Measurements from ENCODE around the gene SMAD5. TPM values are rescaled to one million over a fixed set of nuclear protein-coding genes. Genes with fewer than 3 reads are reported as not detected.

The SMAD5 gene
- total and polyA plus RNA-seq, 2 of the 4 experiments (the other 2 are of a cell fraction): 37.4 to 101 TPM

DNA sequence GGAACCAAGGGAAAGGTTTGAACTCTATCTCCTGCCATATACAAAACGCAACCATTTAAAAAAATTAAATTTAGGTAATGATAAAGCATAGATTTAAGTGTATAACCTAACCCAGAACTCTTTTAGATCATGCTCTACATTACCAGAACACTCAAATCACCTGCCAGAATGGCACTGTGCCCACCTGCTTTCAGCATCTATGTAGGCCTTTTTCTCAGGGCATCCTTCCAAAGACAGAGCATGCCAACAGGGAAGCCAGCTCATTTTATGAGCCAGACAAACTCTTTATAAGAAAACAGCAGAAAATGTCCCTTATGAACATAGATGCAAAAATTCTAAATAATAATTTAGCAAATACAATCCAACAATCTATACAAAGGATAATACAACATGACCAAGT, 47.9 kb upstream of the SMAD5 start (continued):
- no peak for TF ChIP-seq RAD21 (IDR thresholded peaks at IDR 0.05; ENCODE audit: low read length)
- TF ChIP-seq MAFK (IDR thresholded peaks at IDR 0.05; ENCODE audit: low read depth, low read length): no peak
- TF ChIP-seq BHLHE40 (IDR thresholded peaks at IDR 0.05; ENCODE audit: low read depth, low read length): no peak

DNA sequence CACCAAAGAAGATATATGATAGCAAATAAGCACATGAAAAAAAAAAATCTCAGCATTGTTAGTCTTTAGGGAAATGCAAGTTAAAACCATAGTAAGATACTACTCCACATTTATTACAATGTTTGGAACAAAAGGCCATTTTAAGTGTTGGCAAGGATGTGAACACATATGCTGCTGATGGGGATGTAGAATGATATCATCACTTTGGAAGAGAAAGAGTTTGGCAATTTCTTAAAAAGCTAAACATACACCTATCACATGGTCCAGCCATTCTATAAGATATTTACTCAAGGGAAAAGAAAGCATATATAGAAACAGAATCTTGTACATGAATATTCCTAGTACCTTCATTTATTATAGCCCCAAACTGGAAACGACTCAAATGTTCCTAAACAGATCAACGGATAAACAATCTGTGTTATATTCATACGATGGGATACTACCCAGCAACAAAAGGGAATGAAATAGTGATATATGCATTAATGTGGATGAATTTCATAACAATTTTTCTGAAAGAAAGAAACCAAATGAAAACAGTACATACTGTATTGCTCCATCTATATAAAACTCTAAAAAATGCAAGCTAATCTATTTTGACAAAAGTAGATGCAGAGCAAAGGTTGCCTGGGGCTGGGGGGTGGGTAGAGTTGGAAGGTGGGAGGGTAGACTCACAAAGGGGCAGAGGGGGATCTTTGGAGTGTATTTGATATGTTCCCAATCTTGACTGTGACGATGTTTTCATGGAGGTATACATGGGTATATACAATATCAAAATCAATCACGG, 45.7 kb upstream of the SMAD5 start:
- intact Hi-C loops (cut with micrococcal nuclease) (no loop called here), dilution Hi-C loops (cut with HindIII; ENCODE audit: low sequenced_read_pairs, unreplicated experiment) (no loop called here), in situ Hi-C loops (cut with MboI; ENCODE audit: low sequenced_read_pairs) (loop anchor here (10.0 kb wide), 1 partner anchor 88 kb away; no protein-coding TSS in a partner anchor)
- TF ChIP-seq MAFK (IDR thresholded peaks at IDR 0.05; ENCODE audit: low read depth, low read length): peak; percentile 64
- no peak for TF ChIP-seq RAD21 (IDR thresholded peaks at IDR 0.05; ENCODE audit: low read length)
- Histone ChIP-seq H3K36me3 (ENCODE audit: control insufficient read depth, insufficient read depth, low read length) (no peaks in the 10 kb centered on the region), H3K56ac (ENCODE audit: extremely low read depth, insufficient read depth, low read length) (no peak overlapping the region), H3K27ac (ENCODE audit: insufficient read depth, low read length) (no peak overlapping the region), H2BK15ac (ENCODE audit: low read depth, low read length) (no peak overlapping the region), H3K79me1 (ENCODE audit: low read depth in 1 of 2, low read length in 2 of 2) (no peaks in the 10 kb centered on the region), H2BK20ac (ENCODE audit: low read depth, low read length) (no peak overlapping the region), H3K9me3 (ENCODE audit: control insufficient read depth, insufficient read depth, low read length) (no peaks in the 10 kb centered on the region), H3K4ac (ENCODE audit: low read depth, low read length) (no peak overlapping the region), H3K23ac (ENCODE audit: low read depth, low read length) (no peak overlapping the region), H3K18ac (ENCODE audit: low read depth, low read length) (no peak overlapping the region), H3K4me1 (ENCODE audit: control insufficient read depth, insufficient read depth, low read length) (peaks cover 2% of the 10 kb centered on the region; the same call in 1 of the 2 replicates), H3K14ac (replicated peaks; ENCODE audit: low read depth, low read length) (no peak overlapping the region), H3K4me3 (ENCODE audit: insufficient read depth, low read depth, low read length) (no peak overlapping the region), H3K9ac (ENCODE audit: low read depth, low read length) (no peak overlapping the region), H3K27me3 (ENCODE audit: control insufficient read depth, insufficient read depth, low read length) (peaks cover 4% of the 10 kb centered on the region; the same call in 1 of the 2 replicates), H2AK5ac (ENCODE audit: low read depth, low read length) (no peak overlapping the region), H2AK9ac (replicated peaks; ENCODE audit: low read depth, low read length, poor library complexity) (no peak overlapping the region), H4K5ac (ENCODE audit: low read depth, low read length) (no peak overlapping the region), H3K4me2 (ENCODE audit: low read depth, low read length) (no peak overlapping the region), H4K8ac (ENCODE audit: low read depth in 2 of 2, low read length in 2 of 2) (no peak overlapping the region), H3K9me1 (ENCODE audit: insufficient read depth, low read length) (no peaks in the 10 kb centered on the region), H4K91ac (ENCODE audit: insufficient read depth, low read depth, low read length) (no peak overlapping the region), H2BK120ac (ENCODE audit: low read depth, low read length) (no peak overlapping the region), H4K20me1 (ENCODE audit: insufficient read depth, low read length) (no peaks in the 10 kb centered on the region), H2BK5ac (ENCODE audit: low read depth, low read length, poor library complexity, severe bottlenecking) (no peak overlapping the region), H2AFZ (replicated peaks; ENCODE audit: low read length, poor library complexity) (no peak overlapping the region)
- DNase-seq (no peak), ATAC-seq (ENCODE audit: low read depth) (no peak)
- no CpG with 5 or more reads among the region's 5 CpGs for WGBS, 2 experiments (ENCODE audit: extremely low coverage in 2 of 2, insufficient read length in 1 of 2)
- ChIA-PET CTCF (interaction anchor here (1.1 kb wide), 1 partner anchor 126 kb away, joined by 3 read pairs; no protein-coding TSS in a partner anchor), POLR2A (ENCODE audit: unreplicated experiment) (interaction anchor here (0.6 kb wide), 2 partner anchors 11 to 130 kb away, joined by 3 to 9 read pairs; no protein-coding TSS in a partner anchor)
- BruUV-seq (replicated peaks): no TSS peak
